NCI-H1930 (cell line): ENCODE results near the gene IFNA2.
"Not testable (repeated sequence)": the region's sequence is repeated elsewhere in the genome, so short reads cannot be mapped to it uniquely, and the experiment has no call there.

Experiments
- DNase-seq, 2 experiments: peaks; one replicate each; lab custom pipeline; 2025; lab: John Stamatoyannopoulos, UW

Gene IFNA2

GRCh38 chr9:21385131-21385670, at the start of gene IFNA2:
IFNA2 (minus strand) TSS chr9:21385398; CDS start chr9:21385329, 69 bp downstream.
- no peak for DNase-seq

DNA sequence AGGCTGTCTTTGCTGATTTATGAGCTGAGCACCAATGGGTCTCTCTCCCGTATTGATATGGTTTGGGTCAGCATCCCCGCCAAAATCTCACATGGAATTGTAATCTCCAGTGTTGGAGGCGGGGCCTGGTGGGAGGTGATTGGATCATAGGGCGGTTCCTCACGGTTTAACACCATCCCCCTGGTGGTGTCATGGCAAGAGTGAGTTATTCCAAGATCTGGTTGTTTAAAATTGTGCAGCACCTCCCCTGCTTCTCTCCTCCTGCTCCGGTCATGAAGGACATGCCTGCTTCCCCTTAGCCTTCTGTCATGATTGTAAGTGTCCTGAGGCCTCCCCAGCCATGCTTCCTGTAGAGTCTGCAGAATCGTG, 49.8 kb upstream of the IFNA2 start:
- DNase-seq = not testable (repeated sequence)

DNA sequence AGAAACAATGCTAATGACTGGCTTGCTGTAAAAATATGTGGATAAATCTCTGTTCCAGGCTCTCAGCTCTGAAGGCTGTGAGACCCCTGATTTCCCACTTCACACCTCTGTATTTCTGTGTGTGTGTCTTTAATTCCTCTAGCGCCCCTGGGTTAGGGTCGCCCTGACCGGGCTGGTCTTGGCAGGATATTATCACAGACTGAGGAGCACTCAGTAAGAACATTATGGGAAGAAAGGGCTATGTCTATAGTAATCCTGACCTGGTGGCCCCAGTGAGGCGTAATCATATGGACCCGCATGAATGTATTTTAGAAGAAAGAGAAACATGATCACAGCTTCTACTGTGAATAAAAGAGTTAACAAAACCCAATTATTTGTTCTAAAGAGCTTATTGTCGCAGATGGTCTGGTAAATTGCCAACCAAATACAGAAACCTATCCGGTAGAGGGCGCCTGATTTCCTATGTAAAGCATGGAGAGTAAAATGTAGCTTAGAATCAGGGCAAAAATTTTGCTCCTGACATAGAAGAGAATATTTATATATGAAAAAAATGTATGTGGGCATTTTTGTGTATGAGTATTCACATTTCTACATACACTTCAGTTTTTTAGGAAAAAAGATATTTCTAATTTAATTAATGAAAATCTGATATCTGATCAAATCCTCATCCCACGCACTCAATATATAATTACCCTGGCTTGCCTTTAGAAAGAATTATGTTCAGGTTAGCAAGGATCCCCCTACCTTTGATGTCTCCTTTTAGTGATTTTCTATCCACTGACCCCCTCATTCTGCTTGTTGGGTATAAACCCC, 49.2 kb upstream of the IFNA2 start:
- peak; percentile 6 to 12 for DNase-seq

GRCh38 chr9:21432672-21433425, 47.7 kb upstream of the IFNA2 start:
- DNase-seq = no peak

GRCh38 chr9:21429191-21429590, 44.0 kb upstream of the IFNA2 start:
- no peak for DNase-seq

DNA sequence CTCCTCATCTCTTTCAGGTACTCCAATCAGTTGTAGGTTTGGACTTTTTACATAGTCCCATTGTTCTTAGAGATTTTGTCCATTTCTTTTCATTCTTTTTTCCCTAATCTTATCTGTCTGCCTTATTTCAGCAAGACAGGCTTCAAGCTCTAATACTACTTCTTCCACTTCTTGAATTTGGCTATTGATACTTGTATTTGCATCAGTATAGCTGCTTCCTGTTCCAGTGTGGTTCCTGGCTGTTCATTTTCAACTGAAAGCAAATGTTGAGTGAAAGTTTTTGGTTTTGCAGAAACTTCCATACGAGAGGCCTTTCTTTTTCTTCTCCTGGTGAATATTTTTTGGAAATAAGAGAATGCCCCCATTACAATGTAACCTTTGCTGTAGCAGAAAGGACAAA, 43.0 kb upstream of the IFNA2 start:
- DNase-seq = no peak

DNA sequence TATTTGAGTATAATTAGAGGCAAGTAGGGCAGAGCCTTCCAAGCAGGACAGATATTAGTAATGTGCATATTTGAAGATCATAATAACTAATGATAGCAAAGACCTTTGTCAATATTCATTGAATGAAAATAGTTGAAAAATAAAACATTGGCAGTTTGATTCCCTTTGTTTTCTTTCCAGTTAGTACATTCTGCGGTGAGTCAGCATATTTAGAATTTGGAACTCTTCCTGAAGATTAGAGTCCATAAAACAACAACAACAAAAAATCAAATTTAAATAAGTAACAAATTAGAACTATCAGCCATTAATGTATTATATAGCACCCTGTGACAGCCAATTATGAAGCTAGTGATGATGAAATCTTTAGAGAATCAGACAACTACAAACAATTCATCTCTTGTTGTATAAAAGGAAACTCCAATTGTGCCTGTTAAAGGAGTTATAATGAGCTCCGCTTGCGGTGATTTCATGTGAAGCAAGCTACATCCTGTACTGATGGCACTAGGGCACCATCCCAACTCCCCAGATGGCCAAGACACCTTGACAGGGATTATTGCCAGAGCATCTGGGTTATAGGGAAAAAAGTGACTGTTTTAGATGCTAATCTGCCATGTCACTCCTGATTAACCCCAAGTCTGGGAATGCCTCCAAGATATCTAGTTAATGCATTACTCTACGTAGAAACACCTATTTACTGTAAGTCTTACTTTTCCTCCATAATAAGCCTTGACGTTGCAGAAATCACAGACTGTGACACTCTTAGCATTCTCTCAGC, 30.5 kb upstream of the IFNA2 start:
- DNase-seq = no peak

GRCh38 chr9:21414220-21414940, 29.2 kb upstream of the IFNA2 start:
- DNase-seq = no peak

DNA sequence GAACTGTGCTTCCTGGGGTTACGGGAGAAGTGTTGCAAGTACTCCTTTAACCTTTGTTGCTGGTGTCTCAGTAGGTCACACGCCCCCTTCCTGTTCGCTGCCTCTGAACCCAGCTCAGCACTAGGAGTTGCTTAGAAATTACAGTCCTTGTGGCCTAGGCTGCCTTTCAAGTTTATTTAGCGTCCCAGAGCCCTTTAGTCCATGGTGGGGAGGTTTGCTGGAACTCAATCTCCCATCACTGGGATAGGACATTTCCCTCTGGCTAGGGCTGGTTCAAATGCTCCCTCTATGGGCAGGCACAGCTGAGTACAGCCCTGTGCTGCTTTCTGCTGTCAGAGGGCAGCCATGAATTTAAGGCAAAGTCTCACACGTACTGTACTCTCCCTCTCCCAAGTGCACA, 28.4 kb upstream of the IFNA2 start:
- DNase-seq = no peak

DNA sequence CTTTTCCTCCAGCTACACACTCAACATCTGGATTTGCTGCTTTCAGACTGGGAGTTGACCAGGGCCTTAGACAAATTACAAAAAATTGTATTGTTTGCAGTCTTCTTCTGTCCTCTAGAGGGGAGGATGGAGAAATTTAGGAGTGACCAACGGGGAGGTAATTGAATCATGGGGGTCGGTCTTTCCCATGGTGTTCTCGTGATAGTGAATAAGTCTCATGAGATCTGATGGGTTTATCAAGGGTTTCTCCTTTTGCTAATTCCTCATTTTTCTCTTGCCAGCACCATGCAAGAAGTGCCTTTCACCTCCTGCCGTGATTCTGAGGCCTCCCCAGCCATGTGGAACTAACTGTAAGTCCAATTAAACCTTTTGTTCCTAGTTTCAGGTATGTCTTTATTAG, 28.0 kb upstream of the IFNA2 start:
- no peak for DNase-seq

DNA sequence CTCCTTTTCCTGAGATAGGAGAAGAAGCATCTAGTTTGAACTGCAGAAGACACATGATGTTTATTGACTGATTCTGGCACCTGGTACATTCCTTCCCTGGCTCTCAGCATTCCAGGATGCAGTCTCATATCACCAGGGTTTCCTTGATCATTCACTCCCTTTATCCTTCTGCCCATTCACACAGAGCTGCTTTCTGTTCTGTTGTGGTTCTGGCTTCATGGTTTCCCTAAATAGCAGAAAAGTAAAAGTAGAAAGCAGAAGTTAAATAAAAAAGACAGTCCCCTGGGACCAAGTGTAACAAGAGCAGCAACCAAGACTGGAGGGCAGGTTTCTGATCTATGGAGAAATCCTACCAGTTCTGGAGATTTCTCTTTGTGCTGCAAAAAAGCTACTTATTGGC, 26.9 kb upstream of the IFNA2 start:
- DNase-seq = no peak

DNA sequence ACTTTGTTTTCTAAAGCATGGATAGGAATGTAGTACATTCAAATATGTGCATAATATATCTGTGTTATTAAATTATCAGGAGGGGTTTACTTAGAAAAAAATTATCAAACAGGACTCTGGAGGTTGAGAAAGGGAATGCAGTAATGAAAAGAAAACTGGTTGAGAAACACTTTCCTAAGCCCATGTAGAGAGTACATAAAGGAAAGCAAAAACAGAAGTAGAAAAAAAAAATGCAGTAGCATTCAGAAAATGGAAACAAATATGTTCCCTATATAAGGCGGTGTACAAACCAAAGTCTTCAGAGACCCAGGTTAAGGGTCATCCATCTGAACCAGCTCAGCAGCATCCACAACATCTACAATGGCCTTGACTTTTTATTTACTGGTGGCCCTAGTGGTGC, 23.6 kb upstream of the IFNA2 start, which contains the start of gene IFNA8:
Gene IFNA8 (plus strand): TSS at position 301 of the 400 bp plus-strand sequence. CDS start 60 bp downstream, at position 361.
- no peak for DNase-seq

DNA sequence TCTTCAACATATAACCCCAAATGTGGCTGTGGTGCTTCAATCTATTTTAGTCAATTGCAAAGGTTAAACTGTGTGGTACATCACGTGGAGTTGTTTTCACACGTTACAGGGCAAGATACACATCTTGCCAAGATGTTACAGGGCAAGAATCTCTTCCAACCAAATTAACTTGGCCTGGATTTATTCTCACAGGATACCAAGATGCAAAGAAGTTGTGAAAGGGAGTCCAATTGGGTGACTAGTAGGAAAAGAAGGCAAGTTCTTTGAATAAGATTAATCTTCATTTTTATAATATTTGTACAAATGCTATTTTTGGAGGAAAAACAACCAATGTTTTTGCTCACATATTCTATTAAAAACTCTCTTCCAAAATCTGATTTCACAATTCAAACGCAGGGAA, 18.9 kb upstream of the IFNA2 start:
- no peak for DNase-seq

DNA sequence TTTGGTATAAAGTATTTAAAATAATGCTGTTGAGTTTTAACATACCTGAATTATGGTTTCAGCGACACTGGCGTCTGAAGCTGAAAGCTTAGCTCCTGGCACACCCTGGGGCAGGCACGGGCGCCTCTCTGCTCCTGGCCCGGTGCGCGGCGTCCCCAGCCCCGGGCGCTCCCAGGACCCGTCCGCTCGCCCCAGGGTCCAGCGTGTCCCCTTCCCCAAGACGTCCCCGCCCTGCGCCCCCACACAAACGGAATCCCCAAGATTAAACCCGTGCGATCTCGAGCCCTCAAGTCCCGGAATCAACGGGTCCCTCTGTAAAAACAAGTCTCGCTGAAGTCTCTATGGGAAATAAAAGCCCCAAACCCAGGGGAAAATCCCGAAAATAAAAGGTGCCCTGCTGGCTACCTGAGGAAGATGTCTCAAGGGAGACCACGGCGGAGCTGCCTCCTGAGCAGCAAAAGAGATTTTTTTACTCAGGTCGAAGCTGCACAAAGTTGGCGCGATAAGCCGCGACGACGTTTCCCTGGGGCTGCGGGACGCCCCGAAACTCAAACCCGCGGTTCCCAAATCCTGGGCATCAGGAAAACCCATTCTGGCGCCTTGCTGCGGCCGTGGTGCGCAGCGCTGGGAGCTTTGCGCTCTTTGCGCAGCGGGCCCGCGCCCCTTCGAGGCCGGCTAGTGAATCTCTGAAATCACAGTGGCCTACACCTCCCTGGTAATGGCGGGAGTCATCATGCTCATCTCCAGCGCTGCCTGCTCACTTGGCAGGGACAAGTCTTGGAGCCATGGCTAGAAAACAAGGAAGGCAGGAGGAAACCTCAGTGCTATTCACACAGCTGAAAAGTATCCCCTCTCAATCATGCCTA, 17.4 kb upstream of the IFNA2 start:
- DNase-seq = peak in 1 of 2 experiments; percentile 13

DNA sequence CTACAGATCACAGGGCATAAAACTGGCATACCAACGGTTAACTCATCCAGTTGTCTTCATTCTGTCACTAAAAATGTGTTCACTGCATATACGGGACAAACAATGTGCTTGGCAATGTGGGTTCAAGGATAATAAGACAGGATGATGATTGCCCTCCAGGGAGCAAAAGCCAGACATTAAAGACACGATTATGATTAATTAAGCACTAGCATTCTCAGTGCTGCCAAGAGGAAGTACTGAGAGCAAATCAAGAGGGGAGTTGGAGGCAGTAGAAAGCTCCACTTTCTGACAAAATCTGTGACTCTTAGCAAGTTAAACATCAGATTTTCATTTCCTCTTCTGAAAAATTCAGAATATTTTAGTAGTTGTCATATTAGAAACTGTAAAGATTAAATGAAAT, 14.8 kb upstream of the IFNA2 start:
- no peak for DNase-seq

DNA sequence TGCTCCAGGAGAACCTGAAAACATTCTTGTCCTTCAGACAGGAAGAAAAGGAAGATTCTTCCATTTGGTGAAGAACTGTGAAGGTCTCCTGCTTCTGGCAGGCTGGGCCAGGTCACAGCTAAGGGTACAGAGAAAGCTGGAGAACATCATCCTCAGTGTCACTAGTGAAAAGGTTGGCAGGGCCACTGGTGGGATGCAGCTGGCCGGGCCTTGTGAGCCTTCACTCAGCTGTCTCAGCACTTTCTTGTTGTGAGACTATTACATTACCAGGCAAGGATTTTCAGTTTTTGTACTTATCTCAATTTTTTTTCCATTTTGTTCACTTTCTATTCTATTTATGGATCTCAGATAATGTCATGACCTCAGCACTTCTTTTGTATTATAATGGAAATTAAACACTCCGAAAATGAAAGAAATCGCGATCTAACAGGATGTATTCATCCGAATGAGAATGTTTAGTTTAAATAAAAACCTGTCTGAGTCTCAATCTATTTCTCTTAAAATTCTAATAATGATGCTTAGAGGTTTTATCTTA, 13.8 kb upstream of the IFNA2 start:
- DNase-seq = no peak

DNA sequence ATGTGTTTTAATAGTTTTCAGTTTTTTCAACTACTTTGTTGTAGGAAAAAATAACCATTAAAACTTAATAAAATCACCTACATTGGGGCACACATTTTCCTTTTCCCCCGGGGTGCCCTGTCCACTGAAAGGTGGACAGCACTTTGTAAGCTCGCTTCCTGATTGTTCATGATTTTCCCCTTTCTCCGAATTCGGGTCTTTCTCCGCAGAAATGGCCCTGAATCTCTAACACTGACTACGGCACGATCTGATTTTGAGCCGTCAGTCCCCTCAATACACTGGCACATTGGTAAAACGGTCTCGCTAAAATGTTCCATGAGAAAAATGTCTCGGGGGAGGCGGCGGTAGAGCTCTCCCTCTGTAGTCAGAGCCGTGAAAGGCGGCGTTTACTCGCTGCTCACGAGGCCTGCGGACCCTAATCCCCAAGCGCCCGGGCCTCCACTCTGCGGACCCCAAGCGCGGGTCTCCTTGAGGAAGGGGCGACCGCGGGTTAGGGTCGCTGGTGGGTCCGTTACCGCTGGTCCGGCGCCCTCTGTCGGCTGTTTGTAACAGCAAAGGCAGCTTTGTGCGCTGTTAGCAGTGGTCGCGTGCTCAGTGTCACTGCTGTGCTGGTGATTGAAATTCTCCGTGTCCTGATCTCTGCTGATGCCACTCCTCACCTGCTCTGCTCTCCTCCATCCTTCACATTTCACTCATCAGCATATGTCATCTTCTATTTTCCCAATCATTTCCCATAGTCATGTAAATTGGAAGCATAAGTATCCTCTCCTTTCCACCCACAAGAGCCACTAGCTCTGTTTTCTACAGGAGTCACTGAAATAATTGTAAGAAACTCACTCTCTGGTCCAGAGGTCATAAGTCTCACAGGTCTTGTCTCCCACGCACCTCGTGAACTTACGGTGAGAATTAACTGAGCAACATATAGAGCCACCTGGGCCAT, 10.8 kb upstream of the IFNA2 start:
- DNase-seq = peak; percentile 56 to 75

- DNase-seq = no peak
These were observed 7.1 kb upstream of the IFNA2 start for GRCh38 chr9:21392270-21392669.

GRCh38 chr9:21383627-21384026, 1.6 kb downstream of the IFNA2 start:
- DNase-seq = no peak
